ENCODE data around the gene LRRC8A. TPM values are rescaled to one million over a fixed set of nuclear protein-coding genes. Genes with fewer than 3 reads are reported as not detected.
"Not testable (repeated sequence)": the region's sequence is repeated elsewhere in the genome, so short reads cannot be mapped to it uniquely, and the experiment has no call there.

The LRRC8A gene
- total RNA-seq, 2 donors from 2014 or later = 19.2 to 20.1 TPM

DNA sequence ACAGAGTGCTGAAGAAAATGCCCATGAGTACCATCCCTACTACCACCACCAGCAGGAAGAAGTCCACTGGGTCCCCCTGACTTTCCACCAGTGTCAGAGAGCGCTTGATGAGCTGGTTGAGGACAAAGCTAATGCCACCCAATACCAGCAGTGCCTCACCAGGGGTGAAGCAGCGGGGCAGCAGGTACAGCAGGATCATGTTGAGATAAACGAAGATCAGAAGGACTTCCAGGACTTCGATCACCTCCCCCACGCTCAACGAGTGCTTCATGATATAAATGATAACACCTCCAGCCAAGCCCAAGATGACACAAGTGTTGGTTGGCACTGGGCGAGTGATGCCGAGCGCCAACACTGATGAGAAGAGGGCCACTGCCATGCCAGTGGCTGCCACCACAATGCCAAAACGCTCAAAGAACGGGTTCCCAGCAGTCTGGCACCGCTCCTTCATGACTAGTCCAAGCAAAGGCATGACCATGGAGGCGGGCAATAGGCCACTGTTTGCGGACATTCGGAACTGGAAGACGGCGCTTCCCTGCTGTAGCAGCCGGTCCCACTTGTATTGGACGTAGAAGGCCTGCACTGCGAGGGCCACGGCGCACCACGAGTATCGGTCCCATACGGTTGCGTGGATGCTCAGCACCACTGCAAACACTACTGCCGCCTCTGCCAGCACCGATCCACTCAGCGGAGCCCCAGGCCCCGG lies 64.8 kb downstream of the LRRC8A start:
- Mint-ChIP-seq H3K4me1 (ENCODE audit: low read depth) (peaks cover 57% of the 10 kb centered on the region), H3K9me3 (no peaks in the 10 kb centered on the region), H3K4me3 (peak overlapping the region; percentile 96 to 97), H3K27ac (peak overlapping the region; percentile 95), H3K27me3 (ENCODE audit: low read depth) (no peaks in the 10 kb centered on the region), H3K36me3 (ENCODE audit: insufficient read depth in 2 of 2) (peaks cover 5 to 11% of the 10 kb centered on the region in 2 donors)
- no peak for DNase-seq
- ATAC-seq (replicated peaks in 1 of 2) = no peak

DNA sequence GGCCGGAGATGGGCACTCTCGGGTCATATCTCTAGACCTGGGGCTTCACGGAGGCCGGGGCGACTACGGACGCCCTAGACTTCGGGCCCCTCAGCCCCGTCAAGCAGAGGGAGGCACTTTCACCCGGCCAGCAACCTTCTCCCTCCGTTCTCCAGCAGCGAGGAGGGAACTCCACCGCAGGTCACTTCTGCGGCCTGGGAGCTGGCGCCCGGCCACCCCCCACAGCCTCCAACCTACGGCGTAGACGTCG lies 65.3 kb downstream of the LRRC8A start:
- H3K36me3 Mint-ChIP-seq (ENCODE audit: insufficient read depth in 2 of 2) = peaks cover 5 to 13% of the 10 kb centered on the region in 2 donors
- DNase-seq = no peak

DNA sequence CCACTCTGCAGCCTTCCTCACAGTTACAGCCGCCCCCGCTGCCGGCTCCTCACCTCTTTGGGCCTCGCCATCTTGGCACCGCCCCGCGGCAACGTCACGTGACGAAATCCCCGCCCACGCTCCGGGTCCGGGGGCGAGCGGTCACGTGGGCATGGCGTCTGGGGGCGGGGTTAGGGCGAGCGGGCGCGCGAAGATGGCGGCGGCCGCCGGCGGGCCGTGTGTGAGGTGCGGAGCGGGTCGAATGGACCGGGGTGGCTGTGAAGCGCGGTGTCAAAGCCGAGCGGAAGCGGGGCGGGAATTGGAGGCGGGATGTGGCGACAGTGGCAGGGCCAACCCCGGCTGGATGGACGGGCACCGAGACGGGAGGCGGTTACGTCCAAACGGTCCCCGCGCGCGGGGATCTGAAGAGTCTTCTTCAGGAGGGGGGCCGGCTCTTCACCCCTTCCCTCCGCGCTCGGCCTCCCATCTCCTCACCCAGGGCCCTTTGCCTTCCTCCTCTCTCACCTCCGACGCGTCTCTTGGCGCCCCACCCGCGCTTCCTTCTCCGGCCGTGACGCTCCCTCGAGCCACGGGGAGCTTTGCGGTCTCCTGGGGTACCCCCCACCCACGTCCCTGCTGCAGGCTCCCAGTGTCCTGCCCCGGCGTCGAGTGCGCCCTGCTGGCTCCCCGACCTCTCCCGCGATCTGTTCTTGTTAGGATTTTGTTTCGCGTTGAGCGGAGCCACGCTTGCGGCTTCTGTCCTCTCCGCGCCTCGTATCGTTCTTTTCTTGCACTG lies 65.8 kb downstream of the LRRC8A start, which contains the start of the genes DOLK and NUP188:
Gene DOLK (minus strand): TSS at position 77 of the 775 bp plus-strand sequence. CDS start 300 bp downstream, outside the sequence.
Gene NUP188 (plus strand): TSS at position 173 of the 775 bp plus-strand sequence. CDS start 21 bp downstream, at position 194.
- H3K36me3 Mint-ChIP-seq (ENCODE audit: insufficient read depth in 2 of 2) = peaks cover 5 to 14% of the 10 kb centered on the region in 2 donors
- DNase-seq (peak; percentile 99 to 100), ATAC-seq (replicated peaks in 1 of 2) (peak; percentile 88)
- peaks cover 57% of the 10 kb centered on the region for H3K4me1 Mint-ChIP-seq (ENCODE audit: low read depth)
- peak within 1 kb of the TSS; percentile 96 to 97 for H3K4me3 Mint-ChIP-seq
- H3K27me3 Mint-ChIP-seq (ENCODE audit: low read depth) = no peaks in the 10 kb centered on the region
- peak within 1 kb of the TSS; percentile 95 for H3K27ac Mint-ChIP-seq
- no peaks in the 10 kb centered on the region for H3K9me3 Mint-ChIP-seq

More for the DNA sequence above, 65.3 kb downstream of the LRRC8A start:
- Mint-ChIP-seq H3K4me3 (peak overlapping the region; percentile 96 to 97), H3K9me3 (no peaks in the 10 kb centered on the region), H3K27ac (peak overlapping the region; percentile 95), H3K4me1 (ENCODE audit: low read depth) (peaks cover 57% of the 10 kb centered on the region), H3K27me3 (ENCODE audit: low read depth) (no peaks in the 10 kb centered on the region)
- ATAC-seq (replicated peaks in 1 of 2) = peak in 1 of 2 donors; percentile 28

DNA sequence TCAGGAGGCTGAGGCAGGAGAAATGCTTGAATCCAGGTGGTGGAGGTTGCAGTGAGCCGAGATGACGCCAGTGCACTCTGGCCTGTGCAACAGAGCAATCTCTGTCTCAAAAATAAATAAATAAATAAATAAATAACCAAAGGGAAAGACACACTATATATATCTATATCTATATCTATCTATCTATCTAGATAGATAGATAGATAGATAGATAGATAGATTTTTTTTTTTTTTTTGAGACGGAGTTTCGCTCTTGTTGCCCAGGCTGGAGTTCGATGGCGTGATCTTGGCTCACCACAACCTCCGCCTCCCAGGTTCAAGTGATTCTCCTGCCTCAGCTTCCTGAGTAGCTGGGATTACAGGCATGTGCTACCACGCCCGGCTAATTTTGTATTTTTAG lies 79.5 kb downstream of the LRRC8A start:
- DNase-seq; H3K4me3 Mint-ChIP-seq; H3K9me3 Mint-ChIP-seq; H3K27ac Mint-ChIP-seq; H3K4me1 Mint-ChIP-seq (ENCODE audit: low read depth); ATAC-seq (replicated peaks in 1 of 2); H3K27me3 Mint-ChIP-seq (ENCODE audit: low read depth): not testable (repeated sequence)
- H3K36me3 Mint-ChIP-seq (ENCODE audit: insufficient read depth in 2 of 2) = peaks cover 3 to 21% of the 10 kb centered on the region in 2 donors

Other genes starting within 250 kb of the LRRC8A start
- gene DYNC2I2, start 225.3 kb upstream of the LRRC8A start, total RNA-seq = 10 to 100 TPM; 27.1 to 31.2 TPM
- gene SET, start 192.9 kb upstream of the LRRC8A start, total RNA-seq = 100 to 1,000 TPM; 448 to 582 TPM
- gene PKN3, start 179.6 kb upstream of the LRRC8A start, total RNA-seq = 10 to 100 TPM; 11.6 to 22.9 TPM
- 10 to 100 TPM; 48.7 to 53.7 TPM for gene ZDHHC12, start 158.0 kb upstream of the LRRC8A start, total RNA-seq
- gene ZER1, start 110.2 kb upstream of the LRRC8A start, total RNA-seq = 10 to 100 TPM; 30.6 to 32.6 TPM
- gene TBC1D13, start 94.9 kb upstream of the LRRC8A start, total RNA-seq = 10 to 100 TPM; 15.9 to 17.7 TPM
- 10 to 100 TPM; 12.7 to 15.0 TPM for gene ENDOG, start 63.6 kb upstream of the LRRC8A start, total RNA-seq
- 10 to 100 TPM; 64.8 to 69.1 TPM for gene SPOUT1, start 52.3 kb upstream of the LRRC8A start, total RNA-seq
- gene KYAT1, start 183 bp upstream of the LRRC8A start, total RNA-seq = 10 to 100 TPM in 1 of 2 donors, 1 to 10 TPM in 1; 8.8 to 13.8 TPM
- gene PHYHD1, start 38.8 kb downstream of the LRRC8A start, total RNA-seq = 1 to 10 TPM; 1.1 to 1.9 TPM
- gene DOLK, start 65.5 kb downstream of the LRRC8A start, total RNA-seq = 1 to 10 TPM; 6.8 to 6.9 TPM
- 10 to 100 TPM; 90.0 to 98.0 TPM for gene NUP188, start 65.6 kb downstream of the LRRC8A start, total RNA-seq
- gene SH3GLB2, start 146.2 kb downstream of the LRRC8A start, total RNA-seq = 10 to 100 TPM; 41.3 to 41.8 TPM
- 10 to 100 TPM; 38.5 to 41.5 TPM for gene MIGA2, start 154.5 kb downstream of the LRRC8A start, total RNA-seq
- gene DOLPP1, start 199.0 kb downstream of the LRRC8A start, total RNA-seq = 10 to 100 TPM; 17.1 to 22.3 TPM
- gene CRAT, start 228.7 kb downstream of the LRRC8A start, total RNA-seq = 10 to 100 TPM; 21.4 to 23.8 TPM
- 10 to 100 TPM; 85.5 to 98.3 TPM for gene PTPA, start 229.3 kb downstream of the LRRC8A start, total RNA-seq

All from activated T-cell treated with anti-CD3 and anti-CD28 coated beads, Interleukin-2, amount 50 U/mL, for 72 hours (primary cell).